ENCODE measurements around the gene IFRD2.

Gene IFRD2

DNA sequence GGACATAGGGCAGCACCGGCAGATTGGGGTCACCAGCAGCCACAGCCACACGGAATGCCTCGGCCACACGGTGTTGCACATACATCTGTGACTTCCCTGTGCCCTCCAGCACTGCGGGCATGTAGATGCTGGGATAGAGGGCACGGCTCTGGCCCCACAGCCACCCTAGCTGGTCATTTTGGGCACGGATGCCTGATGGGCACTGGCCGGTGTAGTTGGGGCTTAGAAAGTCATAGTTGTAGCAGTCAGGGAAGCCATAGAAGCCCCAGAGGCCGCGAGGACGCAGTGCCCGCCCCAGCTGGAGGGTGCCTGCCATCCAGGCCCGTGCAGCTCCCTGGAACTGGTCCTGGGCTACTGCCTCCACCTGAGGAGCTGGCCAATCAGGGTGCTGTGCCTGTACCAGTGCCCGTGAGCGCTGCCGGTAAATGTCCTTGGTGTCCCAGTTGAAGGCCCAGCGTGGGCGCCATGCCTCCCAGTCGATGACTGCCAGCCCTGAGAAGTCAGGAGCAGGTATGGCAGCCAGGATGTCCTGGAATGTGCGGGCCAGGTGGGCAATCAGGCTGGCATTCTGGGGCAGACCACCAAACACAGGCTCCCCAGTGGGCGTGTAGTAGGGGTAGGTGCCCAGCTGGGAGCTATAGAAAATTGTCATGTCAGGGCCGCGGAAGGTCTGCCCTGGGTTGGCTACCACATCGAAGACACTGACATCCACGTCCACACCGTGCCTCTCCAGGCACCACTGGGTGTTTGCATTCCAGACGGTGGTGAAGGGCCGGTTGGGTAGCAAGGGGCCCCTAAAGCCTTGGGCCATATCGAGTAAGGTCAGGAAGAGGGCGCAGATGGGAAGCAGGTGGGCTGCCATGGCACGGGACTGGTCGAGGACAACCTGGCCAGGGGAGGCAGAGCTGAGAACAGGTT is 10.1 kb upstream of the IFRD2 start:
- no peak for DNase-seq (ENCODE audit: low spot score)

DNA sequence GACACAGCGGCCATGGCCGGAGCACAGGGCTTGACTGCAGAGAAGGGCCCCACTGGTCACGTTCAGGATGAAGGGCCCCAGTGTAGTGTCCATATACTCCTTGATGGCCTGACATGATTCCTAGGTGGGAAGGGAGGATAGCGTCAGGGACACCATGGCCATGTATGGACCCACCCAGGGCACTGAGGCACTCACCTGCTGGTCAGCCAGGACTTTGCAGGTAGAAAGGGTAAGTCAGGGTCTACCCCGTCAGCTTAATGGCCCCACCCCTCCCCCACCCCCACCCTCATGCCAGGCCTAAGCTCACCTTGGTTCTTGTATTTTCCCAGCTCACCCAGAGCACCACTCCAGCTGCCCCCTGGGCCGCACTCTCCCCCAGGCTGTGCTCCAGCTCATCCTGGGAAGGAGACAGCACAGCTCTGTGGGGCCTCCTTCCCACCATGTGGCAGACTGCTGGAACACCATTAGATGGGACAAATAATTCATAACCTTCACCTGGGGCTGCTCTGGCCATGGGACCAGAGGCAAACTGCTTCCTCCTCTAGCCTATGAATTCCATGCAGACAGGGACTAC is 8.5 kb upstream of the IFRD2 start:
- DNase-seq (ENCODE audit: low spot score) = no peak

DNA sequence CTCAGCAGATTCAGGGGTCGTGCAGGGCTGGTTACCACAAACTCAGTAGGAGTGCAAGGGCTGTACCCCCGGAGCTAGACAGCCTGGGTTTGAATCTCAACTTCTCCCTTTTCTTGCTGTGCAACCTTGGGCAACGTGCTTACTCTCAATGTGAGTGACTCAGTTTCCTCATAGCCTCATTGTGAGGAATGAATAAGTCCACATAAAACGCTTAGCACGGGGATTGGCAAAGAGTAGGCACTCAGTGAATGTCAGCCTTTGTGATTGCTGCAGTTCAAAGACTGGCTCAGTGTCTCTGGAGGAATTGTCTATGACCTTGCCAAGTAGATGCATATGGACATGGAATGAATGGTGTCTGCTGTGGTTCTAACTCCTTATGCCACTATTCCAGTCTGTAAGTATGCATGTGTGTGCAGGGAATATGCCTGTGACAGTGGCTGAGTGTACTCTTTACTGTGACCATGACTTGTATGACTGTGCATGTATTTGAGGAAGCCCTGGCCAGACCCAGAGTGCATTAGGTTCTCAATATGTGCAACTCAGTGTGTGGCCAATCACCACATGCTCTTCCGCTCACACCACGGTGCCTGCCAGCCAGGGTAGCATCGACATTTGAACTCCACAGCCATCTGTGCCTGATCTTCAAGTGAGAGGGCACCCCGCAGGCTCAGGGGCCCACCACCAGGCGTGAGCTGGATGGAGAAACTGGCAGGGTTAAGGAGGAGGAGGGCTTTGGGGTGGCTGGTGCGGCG is 7.9 kb upstream of the IFRD2 start:
- peak; percentile 33 for DNase-seq (ENCODE audit: low spot score)

DNA sequence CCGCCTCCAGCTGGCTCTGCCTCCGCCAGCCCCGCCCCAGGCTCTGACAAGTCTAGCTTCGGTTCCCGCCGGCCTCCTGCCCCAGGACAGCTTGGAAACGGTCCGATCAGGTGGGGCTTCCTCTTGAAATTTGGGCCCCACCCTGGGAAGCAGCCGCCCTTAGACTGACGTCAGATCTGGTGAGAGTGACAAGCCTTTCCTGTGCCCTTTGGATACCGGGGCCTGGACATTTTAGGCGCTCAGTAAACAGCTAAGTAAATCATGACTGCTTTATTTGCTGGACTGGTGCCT is 7.4 kb upstream of the IFRD2 start:
- no peak for DNase-seq (ENCODE audit: low spot score)

DNA sequence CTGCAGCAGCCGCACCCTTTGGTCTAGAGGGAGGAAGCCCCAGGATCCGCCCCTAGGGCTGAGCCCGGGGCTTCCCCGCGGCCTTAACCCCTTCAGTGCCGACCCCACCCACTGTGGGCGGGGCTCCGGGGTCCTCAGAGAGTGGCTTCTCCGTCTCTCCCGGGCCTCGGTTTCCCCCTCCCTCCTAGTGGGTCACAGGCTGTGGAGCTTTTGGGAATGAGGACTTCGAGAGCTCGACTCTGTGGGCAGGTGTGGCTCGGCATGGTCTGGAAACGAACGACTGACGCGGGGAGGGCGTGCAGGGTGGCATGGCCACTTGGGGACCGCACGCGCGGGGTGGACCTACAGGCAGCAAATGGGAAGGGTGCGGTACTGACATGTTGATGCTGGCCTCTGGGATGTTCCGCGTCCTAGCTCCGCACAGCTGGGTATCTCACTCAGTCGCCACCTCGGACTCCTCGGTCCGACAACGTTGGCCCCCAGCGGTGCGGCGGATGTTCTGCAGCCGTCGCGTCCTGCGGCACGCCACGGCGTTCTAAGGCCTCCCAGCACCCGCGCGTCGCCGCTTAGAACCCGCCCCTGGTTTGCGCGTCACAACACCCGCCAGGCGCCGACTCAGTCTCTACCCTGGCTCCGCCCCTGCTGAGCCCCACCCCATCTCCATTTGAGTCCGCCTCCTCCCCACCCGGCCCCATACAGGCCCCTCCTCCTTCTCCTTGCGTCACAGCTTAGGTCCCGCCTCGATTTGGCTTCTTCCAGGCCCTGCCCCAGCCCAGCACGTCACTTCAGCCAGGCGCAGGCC is 6.8 kb upstream of the IFRD2 start, which contains the start of the genes HYAL3 and NAA80:
Gene HYAL3 (minus strand): TSS at position 570 of the 802 bp plus-strand sequence. CDS start 3,803 bp downstream, outside the sequence.
Gene NAA80 (minus strand): TSS at position 570 of the 802 bp plus-strand sequence. CDS start 1,942 bp downstream, outside the sequence.
- DNase-seq (ENCODE audit: low spot score) = peak; percentile 99

DNA sequence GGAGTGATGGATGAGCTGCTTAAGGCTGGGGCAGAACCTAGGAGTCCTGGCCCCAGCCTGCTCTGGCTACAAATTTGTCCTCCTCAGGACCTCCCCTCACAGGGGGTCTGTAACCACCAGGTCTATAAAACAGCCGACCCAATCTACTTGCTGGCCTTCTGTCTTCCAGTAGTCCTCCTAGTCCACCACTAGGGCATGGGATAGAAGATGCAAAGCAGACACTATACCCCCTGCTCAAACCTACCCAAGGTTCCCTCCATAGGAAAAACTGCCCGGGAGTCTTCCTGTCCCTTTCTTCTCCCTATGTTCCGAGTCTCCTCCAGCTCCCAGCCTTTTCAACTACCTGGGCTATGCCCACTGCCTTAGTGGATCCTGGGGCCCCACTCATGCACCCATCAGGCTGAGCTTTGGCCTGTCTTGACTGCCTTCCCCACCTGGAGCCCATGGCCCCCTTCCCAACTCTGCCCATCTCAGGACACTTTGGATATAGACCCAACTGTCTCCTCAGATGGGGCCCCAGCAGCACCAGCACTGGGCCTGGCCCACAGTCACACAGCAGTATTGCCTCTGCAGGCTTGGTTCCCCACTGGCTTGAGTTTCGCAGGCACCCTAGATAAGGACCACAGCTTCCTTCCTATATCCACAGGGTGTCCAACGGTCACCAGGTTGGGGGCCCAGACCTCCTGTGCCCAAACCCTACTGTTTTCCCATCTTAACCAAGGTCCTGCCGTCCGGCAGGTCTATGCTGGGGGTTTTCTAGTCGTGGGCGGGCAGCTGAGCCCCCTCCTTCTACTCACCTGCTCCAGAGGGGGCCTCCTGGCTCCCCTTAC is 5.9 kb upstream of the IFRD2 start:
- no peak for DNase-seq (ENCODE audit: low spot score)

DNA sequence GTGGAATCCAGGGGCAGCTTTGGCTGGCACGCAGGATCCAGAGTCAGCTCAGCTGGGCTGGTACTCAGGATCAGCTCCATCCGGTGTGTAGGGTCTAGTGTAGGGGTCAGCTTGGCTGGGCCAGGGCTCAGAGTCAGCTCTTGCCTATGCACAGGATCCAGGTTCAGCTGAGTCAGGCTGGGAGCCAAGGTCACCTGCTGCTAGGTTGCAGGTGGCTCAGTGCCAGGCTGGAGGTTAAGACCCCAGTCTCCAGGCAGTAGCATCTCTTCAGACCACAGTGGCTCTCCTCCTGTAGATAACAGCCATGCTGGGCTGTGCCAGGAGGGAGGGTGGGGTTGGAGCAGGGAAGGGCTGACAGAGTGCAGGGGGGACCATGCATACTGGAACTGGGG is 5.2 kb upstream of the IFRD2 start:
- DNase-seq (ENCODE audit: low spot score) = no peak

DNA sequence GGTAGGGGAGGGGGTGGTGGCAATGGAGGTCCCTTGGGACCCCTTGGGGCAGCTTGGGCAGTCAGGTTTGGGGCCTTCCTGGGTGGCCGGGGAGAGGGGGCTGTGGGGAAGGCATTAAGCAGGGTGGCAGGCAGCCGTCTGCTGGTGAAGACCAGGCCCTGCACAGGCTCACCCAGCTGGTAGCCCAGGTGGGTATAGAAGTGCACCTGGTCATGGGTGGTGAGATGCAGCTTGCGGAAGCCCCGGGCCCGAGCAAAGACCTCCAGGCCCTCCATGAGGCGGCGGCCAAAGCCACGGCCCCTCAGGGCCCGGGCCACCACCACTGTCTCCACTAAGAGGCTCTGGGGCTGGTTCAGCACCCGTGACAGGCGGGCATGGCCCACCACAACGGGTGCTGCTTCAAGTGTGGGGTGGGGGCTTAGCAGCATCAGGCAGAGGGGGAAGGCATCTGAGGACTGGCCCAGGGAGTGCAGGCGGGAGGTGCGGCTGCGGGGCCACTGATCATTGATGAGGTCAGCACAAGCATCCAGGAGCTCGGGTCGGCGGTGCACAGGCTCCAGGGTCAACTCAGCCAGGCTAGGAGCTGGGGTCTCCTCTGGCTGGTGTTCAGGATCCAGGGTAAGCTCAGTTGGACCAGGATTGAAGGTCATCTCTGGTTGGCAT is 4.6 kb upstream of the IFRD2 start:
- no peak for DNase-seq (ENCODE audit: low spot score)

DNA sequence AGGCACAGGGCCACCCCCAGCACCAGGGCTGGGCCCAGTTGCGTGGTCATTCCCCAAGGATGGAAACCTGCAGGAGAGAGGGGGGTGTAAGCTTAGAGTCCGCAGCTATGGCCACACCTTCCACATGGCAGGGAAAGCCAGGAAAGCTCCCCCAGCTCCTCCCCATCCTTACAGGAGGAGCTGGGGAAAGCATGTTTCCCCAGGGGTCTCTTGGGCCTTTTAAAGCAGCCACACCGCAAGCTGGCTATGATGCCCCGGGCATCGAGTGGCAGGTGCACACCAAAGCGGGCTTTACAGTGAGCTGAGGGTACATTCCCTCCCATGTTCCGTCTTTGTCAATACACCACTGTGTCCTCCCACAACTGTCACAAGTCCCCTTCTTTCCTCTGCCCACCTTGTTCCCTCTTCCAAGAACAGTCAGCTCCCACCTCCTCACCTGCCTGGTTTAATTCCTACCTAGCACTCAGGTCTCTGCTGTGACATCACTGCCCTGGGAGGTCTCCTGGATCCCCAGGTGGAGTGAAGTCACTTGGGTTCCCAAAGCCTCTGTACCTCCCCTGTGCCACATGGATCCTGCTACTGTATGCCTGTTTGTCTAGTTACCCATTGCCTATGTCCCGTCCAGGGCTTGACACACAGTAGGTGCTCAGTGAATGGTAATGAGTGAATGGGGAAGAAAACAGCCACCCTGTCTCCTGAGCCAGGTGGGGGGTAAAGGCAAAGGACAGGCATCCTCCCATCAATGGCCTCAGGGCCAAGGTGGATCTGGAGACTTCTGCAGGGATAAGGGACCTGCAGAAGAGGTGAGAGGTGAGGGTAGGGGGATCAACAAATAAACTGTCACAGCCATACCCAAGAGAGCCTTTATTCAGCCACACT is 3.6 kb upstream of the IFRD2 start:
- no peak for DNase-seq (ENCODE audit: low spot score)

DNA sequence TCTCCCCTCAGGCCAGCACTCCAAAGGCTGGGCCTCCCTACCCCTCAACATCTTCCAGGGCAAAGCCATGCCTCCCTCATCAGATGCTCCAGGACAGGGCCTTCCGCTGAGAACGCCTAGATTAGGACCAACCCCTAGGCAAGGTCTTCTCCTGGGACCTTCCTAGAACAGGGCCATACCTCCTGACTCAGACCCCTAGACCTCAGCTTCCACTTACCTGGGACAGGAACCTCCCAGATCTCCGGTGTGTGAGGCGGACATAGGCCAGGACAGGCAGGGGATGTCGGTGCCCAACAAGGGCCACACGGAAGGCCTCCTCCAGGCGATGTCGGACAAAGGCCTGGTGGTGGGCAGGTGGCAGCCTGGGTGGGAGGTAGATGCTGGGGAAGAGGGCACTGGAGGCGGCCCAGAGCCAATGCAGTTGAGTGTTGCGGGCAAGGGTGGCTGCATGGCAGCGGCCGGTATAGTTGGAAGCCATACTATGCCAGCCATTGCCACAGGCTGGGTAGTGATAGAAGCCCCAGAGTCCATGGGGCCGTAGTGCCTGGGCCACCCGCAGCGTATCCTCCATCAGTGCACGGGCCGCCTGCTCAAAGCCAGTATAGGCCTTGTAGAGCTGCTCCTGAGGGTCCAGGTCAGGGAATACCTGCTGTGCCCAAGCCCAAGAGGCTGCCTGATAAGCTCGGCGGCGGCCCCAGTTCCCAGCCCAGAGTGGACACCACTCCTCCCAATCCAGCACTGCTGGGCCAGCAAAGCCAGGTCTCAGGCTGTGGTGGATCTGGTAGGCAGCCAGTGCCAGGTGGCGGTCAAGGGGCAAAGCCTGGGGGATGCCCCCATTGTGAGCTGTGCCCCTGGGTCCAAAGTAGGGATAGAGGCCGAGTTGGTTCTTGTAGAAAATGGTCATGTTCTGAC is 2.5 kb upstream of the IFRD2 start:
- DNase-seq (ENCODE audit: low spot score) = no peak

DNA sequence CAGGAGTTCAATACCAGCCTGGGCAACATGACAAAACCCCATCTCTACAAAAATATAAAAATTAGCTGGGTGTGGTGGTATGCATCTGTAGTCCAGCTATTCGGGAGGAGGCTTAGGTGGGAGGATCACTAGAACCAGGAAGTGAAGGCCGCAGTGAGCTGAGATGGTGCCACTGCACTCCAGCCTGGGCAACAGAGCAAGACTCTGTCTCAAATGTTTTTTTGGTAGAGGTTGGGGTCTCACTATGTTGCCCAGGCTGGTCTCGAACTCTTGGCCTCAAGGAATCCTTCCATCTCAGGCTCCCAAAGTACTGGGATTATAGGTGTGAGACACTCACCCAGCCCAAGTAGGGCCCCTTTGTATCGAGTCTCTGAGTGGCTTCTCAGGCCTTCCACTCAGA is 1.9 kb upstream of the IFRD2 start:
- no peak for DNase-seq (ENCODE audit: low spot score)

DNA sequence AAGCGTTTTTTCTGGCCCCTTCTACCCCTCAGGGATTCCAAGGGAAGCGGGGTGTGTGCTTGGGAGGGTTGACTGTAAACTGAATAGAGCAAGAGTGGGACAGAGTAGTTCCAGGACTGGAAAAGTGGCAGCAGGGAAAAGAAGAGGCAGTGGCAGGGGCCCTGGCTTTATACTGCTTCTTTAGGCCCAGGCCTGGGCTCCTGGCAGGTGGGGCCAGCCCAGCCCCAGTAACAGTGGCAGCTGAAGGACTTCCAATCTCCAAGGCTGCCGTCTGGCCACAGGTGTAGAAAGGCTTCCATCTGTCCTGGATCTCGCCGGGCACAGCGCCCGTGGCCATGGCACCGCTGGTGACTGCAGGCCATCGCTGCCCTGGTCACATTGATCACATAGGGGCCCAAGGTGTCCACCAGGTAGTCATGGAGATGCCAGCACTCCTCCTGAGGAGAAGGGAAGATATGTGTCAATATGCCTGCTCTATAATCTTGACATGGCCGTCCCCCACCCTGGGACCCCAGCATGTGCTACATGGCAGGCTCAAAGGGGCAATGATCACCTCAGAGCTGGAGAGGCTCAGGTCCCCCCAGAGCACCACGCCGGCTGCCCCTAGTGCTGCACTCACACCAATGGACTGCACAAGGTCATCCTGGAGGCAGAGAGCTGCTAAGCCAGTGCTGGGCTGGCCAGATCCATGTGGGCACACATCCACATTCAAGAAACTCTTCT is 1.0 kb upstream of the IFRD2 start:
- DNase-seq (ENCODE audit: low spot score) = no peak

DNA sequence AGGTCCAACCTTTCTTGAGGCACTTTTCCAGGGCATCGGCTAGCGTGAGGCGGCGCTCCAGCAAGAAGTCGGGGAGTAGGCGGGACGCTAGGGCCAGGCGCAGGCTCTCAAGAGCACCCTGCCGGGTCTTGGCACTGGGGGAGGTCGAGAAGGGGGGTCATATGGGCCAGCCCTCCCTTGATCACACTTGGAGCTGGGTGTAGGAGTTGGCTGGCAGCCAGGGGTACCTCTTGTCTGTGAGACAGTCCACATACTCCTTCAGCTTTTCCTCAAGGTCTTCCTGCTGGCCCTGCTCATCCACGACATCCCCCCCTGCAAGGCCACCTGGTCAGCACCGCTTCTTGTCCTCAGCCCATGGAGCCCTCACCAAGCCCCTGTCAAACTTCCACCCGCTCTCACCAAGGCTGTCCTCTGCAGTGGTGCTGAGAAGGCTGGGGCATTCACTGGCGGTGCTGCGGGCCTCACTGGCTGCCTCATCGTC is 2.0 kb downstream of the IFRD2 start:
- no peak for DNase-seq (ENCODE audit: low spot score)

DNA sequence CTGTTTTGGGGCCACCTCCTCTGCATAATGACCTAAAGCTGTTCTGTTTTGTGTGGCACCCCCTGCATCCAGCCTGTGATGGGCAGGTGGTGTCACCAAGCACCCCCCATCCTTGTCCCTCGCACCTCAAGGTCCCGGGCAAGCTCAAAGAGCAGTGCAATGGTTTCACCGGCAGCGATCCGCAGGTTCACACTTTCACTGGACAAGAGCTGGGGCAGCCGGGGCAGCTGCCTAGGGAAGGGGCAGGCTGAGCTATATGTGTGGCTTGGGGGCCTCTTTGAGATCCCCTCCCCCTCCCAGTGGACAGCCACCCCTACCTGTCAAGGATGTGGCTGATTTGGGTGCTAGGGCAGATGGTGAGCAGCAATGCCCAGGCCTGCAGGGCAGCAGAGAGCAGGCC is 3.1 kb downstream of the IFRD2 start:
- DNase-seq (ENCODE audit: low spot score) = no peak

DNA sequence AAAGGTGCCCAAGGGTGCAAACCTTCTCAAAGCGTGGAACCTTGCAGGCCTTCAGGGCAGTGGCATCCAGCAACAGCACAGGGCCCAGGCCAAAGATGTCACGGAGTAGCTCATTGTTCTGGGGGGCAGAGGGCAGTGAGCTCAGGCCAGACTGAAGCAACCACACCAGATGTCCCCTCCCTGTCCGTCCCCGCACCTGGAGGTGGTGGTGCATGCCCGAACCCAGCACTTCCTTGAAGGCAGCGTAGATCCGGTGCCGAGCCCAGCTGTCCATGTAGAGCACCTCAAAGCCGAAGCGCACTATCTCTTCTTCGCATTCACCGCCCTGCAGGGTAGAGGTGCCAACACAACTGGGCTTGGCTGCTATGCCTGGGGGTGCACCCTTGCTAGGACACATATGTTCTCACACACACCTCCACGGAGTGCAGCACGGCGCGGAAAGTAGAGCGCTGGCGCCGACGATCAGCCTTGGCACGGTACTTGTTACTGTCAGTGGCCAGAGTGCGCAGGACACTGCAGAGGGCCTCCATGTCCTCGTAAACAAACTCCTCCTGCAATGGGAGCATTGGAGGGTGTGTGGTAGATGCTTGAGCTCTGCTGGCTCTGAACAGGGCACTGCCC is 3.7 kb downstream of the IFRD2 start:
- DNase-seq (ENCODE audit: low spot score) = no peak

DNA sequence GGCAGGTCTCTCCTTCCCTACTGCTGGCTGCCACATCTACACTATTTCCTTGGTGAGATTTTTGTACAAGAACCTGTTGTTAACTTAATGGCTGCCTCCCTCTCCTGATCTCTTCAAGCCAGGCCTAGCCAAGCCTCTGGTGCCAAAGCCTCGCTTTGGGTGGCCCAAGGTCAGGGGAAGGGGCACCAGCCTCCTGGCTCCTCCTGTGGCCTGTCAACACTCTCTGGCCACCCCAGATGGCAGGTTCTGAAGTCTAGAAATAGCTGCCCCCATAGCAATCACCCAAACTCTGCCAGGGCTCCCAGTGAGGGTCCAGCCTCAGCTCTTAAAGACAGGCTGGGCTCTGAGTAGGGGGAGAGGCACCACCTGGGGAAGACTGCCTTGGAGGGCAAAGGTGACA is 5.0 kb downstream of the IFRD2 start:
- DNase-seq (ENCODE audit: low spot score) = no peak
